ENCODE measurements around the gene SEPSECS.

Gene SEPSECS

GRCh38 chr4:25144870-25145481 lies 15.3 kb downstream of the SEPSECS start:
- in situ Hi-C loops (cut with MboI; ENCODE audit: low pct_unique_long_range_greater_than_20kb, low sequenced_read_pairs, unreplicated experiment): no loop called here
- TF ChIP-seq, protein P1, sequence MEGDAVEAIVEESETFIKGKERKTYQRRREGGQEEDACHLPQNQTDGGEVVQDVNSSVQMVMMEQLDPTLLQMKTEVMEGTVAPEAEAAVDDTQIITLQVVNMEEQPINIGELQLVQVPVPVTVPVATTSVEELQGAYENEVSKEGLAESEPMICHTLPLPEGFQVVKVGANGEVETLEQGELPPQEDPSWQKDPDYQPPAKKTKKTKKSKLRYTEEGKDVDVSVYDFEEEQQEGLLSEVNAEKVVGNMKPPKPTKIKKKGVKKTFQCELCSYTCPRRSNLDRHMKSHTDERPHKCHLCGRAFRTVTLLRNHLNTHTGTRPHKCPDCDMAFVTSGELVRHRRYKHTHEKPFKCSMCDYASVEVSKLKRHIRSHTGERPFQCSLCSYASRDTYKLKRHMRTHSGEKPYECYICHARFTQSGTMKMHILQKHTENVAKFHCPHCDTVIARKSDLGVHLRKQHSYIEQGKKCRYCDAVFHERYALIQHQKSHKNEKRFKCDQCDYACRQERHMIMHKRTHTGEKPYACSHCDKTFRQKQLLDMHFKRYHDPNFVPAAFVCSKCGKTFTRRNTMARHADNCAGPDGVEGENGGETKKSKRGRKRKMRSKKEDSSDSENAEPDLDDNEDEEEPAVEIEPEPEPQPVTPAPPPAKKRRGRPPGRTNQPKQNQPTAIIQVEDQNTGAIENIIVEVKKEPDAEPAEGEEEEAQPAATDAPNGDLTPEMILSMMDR (IDR thresholded peaks at IDR 0.05; ENCODE audit: extremely low read depth, insufficient read depth, missing control alignments): peak; percentile 49
- DNase-seq (ENCODE audit: low spot score): peak; percentile 31

DNA sequence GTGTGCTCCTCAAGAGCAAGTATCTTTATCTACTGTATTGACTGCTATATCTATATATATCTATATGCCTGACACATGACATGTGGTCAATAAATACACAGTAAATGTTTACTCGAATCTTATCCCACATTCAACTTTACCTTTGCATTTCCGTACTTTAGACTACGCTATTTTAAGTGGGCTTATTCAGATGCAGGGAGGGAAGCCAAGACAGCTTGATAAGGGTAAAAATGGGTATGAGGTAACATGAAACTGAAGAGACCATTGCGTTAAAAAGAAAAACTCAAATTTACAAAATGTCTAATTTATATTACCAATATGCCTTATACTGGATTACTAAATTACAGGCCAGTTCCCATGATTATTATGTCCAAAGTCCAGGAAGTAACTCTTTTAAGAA lies 17.8 kb downstream of the SEPSECS start:
- no peak for DNase-seq (ENCODE audit: low spot score)
- in situ Hi-C loops (cut with MboI; ENCODE audit: low pct_unique_long_range_greater_than_20kb, low sequenced_read_pairs, unreplicated experiment): no loop called here
- TF ChIP-seq, protein P1 (IDR thresholded peaks at IDR 0.05; ENCODE audit: extremely low read depth, insufficient read depth, missing control alignments): no peak

DNA sequence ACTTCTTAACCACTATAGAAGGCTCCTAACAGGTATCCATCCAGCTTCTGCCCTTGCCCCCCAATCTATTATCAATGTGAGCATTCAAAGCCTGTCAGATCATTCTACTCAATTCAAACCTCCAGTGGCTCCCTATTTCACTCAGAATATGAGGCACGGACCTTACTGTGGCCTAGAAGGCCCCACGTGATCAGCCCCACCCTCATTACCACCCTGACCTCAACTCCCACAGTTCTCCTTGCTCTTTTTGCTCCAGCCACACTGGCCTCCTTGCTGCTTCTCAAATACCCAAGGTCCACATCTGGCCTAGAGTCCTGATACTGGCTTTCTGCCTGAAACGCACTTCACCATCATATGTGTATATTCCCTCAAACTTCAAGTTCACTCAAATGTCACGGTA lies 18.7 kb downstream of the SEPSECS start:
- no peak for DNase-seq (ENCODE audit: low spot score)
- in situ Hi-C loops (cut with MboI; ENCODE audit: low pct_unique_long_range_greater_than_20kb, low sequenced_read_pairs, unreplicated experiment): no loop called here
- TF ChIP-seq, protein P1 (IDR thresholded peaks at IDR 0.05; ENCODE audit: extremely low read depth, insufficient read depth, missing control alignments): no peak

GRCh38 chr4:25133132-25133531 lies 27.1 kb downstream of the SEPSECS start:
- in situ Hi-C loops (cut with MboI; ENCODE audit: low pct_unique_long_range_greater_than_20kb, low sequenced_read_pairs, unreplicated experiment): no loop called here
- TF ChIP-seq, protein P1 (IDR thresholded peaks at IDR 0.05; ENCODE audit: extremely low read depth, insufficient read depth, missing control alignments): no peak
- no peak for DNase-seq (ENCODE audit: low spot score)

GRCh38 chr4:25131926-25132325 lies 28.3 kb downstream of the SEPSECS start:
- TF ChIP-seq, protein P1 (IDR thresholded peaks at IDR 0.05; ENCODE audit: extremely low read depth, insufficient read depth, missing control alignments): no peak
- in situ Hi-C loops (cut with MboI; ENCODE audit: low pct_unique_long_range_greater_than_20kb, low sequenced_read_pairs, unreplicated experiment): no loop called here
- DNase-seq (ENCODE audit: low spot score): no peak

DNA sequence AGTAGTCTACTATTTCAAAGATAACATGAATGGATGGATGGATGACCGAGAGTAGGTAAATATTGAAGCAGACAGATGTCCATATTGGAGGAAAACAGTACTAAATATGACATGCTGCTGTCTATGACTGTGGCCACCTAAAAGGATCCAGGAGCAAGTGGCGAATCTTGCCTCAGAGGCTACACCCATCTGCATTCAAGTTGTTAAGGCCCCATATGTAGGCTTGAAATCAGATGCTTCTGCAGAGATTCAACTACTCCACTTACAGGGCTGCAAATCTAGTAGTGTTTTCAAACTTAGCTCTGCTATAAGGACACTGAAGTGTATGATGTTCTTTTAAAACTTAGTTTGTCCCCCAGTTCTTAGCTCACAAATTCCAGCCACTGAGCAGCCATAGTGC lies 28.9 kb downstream of the SEPSECS start:
- no peak for DNase-seq (ENCODE audit: low spot score)
- TF ChIP-seq, protein P1 (IDR thresholded peaks at IDR 0.05; ENCODE audit: extremely low read depth, insufficient read depth, missing control alignments): no peak
- in situ Hi-C loops (cut with MboI; ENCODE audit: low pct_unique_long_range_greater_than_20kb, low sequenced_read_pairs, unreplicated experiment): no loop called here

All from GM13977 (cell line).